GM18873 (cell line): Measurements from ENCODE around the gene SPAG16.
"Not testable (repeated sequence)": the region's sequence is repeated elsewhere in the genome, so short reads cannot be mapped to it uniquely, and the experiment has no call there.

Experiments
- ATAC-seq: cut with Tn5 transposase; IDR thresholded peaks from one replicate; pipeline ENCODE4 v1.9.1; 2021; ENCODE audit warnings: mild to moderate bottlenecking, moderate library complexity, moderate number of reproducible peaks; ENCODE audit not compliant: unreplicated experiment, low FRiP score

The SPAG16 gene

DNA sequence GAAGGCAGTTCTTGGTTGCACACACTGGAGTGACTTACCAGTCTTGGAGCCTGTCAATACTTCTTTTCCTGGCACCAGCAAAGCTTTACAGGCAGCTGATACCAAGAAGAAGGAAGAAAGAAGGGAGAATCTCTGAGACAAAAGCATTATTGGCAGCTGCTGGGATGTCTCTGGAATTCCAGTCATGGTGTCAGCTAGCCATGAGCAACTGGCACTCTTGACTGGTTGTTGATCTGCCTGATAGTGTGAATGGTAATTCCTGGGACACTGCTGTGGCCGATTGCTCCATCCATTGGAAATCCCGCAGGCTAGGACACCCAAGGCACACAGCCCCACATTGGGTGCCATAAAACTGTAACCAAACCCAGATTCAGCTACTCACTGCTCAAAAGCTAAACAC is 17.8 kb upstream of the SPAG16 start:
- ATAC-seq, result no peak

DNA sequence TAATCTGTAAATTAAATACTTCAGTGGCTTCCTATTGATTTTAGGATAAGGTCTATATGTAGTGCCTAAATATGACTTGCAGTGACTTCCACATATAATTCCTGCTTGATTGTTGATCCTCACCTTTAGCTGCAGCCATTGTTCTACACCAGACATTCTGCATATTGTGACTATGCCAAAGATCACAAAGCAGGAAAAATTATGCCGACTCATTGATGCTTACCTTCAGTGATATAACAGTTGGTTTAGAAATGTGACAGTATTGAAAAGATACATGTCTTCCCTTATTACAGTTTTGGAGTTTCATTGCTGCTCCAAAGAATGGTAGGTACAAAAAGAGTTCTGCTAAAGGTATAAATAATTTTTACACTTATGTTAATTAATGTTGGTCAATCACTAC is 12.3 kb upstream of the SPAG16 start:
- no peak for ATAC-seq

DNA sequence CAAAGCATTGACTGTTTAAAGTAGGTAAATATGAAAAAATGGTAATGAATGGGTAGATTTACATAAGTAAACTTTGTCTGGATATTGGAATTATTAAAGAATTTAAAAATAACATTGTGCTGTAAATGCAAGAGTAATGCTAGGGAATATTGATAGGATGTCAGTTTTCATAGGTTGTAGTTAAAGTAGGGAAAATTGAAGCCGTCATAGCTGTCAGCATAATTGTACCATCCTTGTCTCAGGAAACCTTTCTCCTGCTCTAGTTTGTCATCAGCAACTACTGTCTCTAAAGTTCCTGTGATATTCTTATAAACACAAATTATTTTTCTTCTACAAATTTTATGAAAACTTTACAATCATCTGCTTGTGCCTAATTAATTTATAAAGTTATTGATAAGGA is 10.1 kb upstream of the SPAG16 start:
- no peak for ATAC-seq

DNA sequence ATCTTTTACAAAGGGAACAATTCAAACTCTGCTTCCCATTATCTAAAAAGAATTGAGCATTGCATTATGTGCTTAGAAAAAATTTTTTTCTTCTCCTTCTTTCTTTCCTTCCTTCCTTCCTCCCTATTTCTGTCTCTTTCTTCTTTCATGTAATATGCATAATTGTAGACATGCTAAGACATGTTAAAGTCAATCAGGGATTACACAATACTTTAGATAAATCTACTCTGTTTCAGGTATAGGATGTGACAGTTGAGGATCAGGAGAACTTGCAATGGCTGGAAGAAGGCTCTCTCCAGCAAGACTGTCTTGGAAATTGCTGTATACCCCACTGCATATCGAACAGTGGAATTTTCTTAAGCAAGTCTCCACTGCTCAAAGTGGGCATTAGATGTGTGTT is 9.0 kb upstream of the SPAG16 start:
- ATAC-seq, result no peak

DNA sequence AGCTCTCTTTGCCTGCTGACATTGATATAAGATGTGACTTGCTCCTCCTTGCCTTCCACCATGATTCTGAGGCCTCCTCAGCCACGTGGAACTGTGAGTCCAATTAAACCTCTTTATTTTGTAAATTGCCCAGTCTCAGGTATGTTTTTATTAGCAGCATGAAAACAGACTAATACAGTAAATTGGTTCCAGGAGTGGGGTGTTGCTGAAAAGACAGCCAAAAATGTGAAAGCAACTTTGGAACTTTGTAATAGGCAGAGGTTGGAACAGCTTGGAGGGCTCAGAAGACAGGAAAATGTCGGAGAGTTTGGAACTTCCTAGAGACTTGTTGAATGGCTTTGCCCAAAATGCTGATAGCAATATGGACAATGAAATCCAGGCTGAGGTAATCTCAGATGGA is 7.1 kb upstream of the SPAG16 start:
- ATAC-seq, result not testable (repeated sequence)

DNA sequence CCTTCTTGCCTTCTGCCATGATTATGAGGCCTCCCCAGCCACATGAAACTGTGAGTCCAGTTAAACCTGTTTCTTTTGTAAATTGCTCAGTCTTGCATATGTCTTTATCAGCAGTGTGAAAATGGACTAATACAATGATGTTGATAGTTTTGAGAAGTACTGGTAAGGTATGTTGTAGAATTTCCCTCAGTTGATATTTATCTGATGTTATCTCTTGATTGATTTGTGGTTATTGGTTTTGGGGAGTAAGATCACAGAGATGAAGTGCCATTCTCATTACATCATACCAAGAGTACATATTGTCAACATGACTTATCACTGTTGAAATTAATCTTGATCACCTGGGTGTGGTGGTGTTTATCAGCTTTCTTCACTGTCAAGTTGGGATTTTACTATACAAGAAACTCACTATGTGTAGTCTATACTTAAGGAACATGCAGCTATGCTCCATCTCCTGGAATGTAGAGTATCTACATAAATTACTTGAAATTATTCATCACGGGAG is 5.1 kb upstream of the SPAG16 start:
- ATAC-seq, result no peak

DNA sequence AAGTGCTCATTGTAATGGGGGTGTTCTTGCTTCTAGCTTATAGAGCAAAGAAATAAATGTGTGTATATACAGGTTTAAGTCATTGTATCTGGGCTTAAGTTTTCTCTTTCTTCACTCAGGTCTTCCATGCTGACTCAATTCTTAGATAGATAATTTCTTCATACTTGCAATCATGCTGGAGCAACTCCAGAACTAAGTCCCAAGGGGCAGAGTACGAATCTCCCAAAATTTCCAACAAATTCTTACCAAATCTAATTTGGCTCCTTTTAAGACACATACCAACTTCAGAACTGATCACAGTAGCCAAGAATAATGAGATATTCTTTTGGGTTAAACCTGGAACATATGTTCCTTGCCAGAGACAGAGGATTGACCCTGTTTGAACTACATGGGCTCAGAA is 4.3 kb upstream of the SPAG16 start:
- no peak for ATAC-seq

DNA sequence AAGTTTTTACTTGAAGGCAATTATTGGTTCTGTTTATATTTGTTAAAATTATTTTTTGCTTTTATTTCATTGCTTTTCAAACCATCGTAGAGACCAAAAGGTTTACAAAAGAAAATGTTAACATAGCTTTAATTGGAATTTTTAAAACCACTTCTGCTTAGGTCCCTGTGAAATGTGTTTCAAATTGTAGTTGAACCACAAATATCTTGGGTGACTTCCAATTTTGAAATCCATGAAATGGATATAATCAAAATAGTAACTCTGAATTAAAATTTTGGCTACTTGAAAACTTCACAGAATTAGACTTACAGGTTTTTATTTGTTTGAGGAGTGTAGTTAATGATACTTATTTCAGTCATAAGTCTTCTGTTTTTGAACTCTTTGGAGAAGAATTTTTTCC is 3.1 kb upstream of the SPAG16 start:
- no peak for ATAC-seq

DNA sequence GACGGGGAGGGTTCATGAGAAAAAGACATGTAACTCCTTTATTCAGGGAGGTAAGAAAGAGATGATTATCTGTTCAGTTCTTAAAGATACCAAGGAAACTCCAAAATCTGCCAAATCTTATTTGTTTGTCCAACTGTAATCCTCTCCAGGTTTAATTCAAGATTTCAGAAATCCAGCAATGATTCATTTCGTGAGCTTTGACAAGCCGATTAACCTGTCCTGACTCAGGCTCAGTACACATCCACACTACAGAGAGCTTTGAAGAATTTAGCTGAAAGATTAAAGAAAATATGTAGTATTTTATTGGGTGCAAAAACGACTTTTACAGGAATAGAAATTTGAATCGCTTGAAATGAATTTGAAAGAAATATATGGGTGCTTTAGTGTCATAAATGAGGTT is 1.1 kb downstream of the SPAG16 start:
- no peak for ATAC-seq

DNA sequence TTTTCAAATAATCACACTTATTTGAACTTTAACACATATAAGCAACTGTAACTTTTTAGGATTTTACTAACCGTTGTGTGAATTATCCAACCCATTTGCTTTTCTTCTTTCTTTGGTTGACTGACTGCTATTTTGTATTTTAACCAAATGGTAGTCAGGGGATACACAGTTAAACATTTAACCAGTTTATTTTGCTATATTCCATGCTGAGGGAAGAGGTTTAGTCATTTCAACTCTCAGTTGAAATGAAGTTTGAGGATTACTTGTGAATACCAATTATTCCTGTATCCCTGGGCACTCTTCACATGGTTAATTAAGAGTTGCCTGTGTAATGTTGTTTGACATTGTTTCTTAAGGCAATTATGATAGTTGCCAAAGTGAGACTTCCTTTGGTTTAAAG is 1.9 kb downstream of the SPAG16 start:
- no peak for ATAC-seq

DNA sequence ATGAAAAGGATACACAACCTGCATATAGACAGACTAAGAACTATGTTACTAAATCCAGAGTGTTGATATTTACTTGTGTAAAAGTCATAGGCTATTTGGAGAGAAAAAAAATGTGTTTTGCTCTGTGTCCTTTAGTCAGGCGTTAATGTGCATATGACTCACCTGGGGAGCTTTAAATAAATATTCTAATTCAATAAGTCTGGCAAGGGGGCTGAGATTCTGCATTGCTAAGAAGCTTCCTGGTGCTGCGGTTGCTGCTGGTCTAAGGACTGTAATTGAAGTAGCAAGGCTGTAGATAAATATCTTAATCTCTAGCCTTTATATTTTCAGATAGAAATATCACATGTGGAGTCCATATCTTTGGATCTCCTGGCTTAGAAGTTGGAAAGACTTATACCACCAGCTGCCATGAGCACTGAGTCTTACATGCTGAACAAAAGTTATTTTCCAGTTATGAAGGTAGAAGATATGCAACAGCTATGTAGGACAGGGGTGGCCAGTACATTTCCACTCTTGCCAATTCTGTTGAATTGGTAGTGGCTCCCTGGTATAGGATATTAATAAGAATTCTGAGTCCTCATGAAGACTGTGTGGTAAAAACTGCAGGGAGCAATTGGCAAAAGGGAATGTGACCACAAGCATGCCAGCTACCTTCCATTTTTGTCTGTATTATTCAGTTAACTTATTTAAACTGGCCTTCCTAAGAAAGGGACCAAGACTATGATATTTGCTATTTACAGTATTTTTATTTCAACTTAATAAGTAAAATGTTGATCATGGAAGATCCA is 4.8 kb downstream of the SPAG16 start:
- ATAC-seq, result no peak

DNA sequence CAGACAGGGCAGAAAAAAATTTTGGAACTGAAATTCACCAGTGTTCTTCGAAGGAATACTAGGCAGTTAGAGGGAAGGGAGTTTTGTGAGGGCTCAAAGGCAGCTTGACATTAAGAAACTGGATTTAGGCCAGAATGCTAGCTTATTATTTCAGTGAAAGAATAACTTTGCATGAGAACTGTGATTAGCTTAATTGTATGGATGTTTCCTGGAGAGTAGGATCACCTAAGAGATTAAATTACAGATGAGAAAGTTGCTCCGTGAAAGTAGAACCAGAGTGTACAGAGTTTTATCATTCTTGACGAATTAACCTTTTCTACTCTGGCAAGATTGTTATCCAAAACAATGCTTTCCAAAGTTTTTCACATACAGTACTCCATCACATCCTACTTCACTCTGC is 6.2 kb downstream of the SPAG16 start:
- ATAC-seq, result no peak

DNA sequence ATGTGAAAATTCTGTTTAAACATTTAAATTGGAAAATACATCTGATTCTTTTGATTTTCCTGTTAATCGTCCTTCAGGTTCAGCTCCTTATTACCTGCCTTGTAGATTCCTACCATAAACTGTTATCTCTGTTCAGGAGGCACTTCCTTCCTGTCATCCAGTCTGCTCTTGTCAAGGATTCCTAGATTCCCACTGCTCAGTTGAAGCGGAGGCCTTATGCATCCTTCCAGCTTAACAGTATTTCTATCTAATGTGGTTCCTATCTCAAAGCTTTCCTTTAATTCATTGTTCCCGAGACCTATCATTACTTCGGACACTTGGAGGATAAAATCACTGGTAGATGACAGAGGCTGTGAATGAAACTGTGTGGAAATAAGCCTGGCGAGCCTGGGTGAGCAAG is 12.0 kb downstream of the SPAG16 start:
- no peak for ATAC-seq

DNA sequence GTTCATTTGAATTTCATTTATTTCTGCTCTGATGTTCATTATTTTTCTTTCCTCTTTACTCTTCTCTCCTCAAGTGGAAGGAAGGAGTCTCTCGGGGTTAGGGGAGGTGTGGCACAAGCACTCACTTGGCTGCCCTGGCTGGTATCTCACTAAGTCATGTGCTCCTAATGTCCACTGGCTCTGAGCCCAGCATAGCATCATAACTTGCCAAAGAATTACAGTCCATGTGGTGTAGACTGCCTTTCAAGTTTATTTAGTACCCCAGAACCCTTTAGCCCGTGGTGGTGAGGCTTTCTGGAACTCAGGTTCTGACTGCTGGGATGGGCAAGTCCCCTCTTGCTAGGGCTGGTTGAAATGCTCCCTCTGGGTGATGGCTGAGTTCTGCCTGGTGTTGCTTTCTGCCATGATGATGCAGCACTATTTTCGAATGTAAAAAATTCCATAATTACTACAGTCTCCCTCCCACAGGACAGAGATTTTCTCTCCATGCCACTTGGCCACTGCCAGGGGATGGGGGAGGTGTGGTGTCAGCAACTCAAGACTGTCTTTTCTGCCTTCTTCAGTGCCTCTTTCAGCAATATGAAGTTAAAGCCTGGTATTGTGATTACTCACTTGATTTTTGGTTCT is 22.2 kb downstream of the SPAG16 start:
- ATAC-seq, result no peak

DNA sequence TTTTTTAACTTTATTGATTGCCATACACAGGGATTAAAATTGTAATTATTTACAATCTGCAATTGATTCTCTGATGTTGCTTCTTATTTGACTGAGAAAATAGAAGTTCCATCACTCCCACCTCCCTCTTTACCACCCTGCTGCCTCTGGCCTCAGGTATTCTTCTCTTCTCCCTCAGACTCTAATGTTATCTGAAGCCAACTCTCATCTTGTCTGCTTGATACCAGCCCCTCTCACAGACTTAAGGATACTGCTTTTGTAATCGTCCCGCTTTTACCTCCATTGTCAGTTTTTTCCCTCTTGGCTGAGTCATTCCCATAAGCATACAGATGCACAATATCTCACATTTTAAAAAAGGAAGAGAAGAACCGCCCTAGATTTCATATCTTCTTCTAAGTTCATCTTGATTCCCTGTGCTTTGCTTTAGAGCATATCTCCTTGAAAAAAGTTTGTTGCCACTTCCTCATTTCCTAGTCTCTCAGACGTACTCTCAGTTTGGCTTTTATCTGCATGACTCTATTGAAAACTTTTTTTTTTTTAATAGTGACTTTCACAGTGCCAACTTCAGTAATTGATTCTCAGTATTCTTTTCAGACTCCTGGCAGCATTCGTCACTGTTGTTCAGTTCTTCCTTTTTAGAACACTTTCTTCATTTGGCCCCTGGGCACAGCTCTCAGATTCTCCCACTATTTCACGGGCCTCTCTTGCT is 31.1 kb downstream of the SPAG16 start:
- ATAC-seq, result no peak

DNA sequence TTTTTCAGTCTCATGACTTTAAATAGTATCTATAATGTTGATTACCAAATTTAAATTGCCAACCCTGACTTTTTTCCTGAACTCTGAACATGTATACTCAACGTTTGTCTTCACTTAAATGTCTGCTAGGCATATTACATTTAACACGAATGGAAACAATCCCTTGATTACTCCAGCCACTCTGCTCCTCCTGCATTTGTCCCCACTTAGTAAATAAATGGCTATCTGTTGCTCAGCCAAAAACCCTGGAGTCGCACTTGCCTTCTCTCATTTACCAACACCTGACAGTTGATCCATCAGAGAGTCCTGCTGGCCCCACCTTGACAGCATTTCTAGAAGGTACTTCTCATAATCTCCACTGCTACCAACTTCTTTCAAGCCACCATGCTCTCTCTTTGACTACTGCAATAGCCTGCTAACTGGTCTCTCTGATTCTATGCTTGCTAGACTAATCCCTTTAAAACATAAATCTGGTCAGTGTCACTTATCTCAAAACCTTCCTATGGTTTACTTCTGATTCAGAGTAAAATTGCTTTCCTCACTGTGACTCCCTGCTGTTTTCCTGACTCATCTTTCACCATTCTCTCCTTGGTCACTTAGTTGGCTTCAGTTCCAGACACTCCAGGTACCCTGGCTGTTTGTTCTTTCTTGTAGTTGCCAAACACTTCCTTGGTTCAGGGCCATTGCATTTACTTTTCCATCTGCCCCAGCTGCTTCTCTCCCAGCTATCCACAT is 31.9 kb downstream of the SPAG16 start:
- no peak for ATAC-seq

DNA sequence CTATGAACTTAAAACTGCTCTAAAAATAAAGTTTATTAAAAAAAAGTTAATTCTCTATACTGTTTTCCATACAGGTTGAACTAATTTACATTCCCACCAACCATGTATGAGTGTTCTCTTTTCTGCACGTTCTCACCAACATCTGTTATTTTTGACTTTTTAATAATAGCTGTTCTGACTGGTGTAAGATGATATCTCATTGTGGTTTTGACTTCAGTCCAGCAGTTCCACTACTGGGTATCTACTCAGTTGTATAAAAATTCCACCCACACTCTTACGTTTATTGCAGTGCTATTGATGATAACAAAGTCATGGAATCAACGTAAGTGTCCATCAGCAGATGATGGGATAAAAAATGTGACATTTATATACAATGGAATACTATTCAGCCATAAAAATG is 33.7 kb downstream of the SPAG16 start:
- no peak for ATAC-seq

DNA sequence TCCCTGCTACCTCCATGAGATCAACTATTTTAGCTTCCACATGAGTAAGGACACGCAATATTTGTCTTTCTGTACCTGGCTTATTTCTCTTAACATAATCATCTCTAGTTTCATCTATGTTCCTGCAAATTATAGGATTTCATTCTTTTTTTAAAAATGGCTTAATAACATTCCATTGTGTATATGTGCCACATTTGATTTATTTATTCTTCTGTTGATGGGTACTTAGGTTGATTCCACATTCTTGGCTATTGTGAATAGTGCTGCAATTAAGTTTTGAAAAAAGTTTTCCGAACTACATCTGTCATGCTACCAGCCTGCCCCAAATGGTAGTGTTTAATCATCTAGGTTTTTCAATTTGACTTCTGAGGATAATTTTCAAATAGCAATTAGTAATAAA is 36.3 kb downstream of the SPAG16 start:
- ATAC-seq, result no peak

DNA sequence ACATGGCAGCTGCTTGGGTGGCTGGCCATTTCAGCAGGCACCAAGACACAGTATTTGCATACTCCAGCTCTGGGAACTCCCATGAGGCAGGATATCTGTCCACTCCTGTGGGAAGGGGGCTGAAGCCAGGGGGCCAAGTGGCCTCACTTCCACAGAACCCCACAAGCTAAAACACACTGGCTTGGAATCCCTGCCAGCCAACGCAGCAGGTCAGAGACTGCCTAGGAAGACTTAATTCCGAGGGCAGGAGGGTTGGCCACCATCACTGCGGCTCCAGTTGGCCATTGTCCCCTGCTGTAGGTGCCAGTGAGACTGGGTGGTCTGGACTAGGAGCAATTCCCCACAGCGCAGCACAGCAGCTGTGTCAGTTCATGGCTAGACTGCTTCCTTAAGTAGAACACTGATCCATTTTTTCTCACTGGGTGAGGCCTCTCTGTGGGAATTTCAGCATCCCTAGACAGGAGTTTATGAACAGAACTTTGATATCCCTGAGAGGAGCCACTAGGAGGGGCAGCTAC is 52.0 kb downstream of the SPAG16 start:
- ATAC-seq, result no peak

DNA sequence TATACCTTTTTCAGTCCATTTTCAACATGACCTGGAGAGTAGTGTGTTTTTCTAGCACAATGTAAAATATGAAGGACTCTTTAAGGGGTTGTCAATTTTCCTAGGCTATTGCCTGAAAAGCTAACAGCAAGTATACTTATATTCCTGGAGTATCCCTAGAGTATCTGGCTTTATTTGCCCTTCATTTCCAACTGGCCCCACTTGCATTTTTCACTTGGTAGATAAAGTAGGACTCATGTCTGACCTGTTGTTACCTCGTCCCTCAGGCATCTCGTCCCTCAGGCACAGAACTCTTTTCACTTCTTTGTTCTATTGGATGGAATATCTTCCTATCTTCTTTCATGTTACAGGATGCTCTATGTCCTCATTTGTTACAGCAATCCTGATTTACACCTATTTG is 69.2 kb downstream of the SPAG16 start:
- no peak for ATAC-seq

DNA sequence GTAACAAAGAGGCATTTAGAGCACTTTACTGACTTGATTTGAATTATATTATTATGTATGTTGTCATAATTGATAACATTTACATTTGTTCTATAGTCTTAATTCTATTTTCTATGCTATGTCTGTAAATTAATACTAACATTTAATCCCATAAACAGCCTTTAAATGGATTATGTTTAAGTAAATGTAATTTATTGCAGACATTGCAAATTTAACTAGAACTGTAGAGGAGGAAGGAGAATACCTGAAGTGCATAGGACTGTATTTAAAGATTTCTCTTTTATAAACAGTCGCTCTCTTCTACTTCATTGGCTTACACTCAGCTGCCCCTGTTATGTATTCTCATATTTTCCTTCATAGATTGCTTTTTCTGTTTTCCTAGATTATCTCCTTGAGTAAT is 92.4 kb downstream of the SPAG16 start:
- ATAC-seq, result no peak
